ENCODE data around the gene ALAD.

- TF ChIP-seq SP1 (IDR thresholded peaks at IDR 0.05) (no peak), CTCF (IDR thresholded peaks at IDR 0.05; ENCODE audit: low read depth, low read length, missing input control) (no peak), MAX (IDR thresholded peaks at IDR 0.05) (no peak)
Observed at GRCh38 chr9:113364951-113365350, 36.1 kb downstream of the ALAD start.
